Spleen (tissue), 7 donors: ENCODE data around the gene HPSE2.

Source experiments
- POLR2A ChIP-seq, 3 donors: fragments of 450-650 bp; IDR thresholded peaks; one replicate each; pipeline ENCODE4 v1.5.1; 2017; ENCODE audit warnings: antibody characterized with exemption in 3 of 3, mild to moderate bottlenecking in 1 of 3
- POLR2AphosphoS5 ChIP-seq, 3 donors: sonication (generic); formaldehyde crosslinking; IDR thresholded peaks; one replicate each; pipeline ENCODE4 v1.5.1; 2017; ENCODE audit warnings: antibody characterized with exemption in 3 of 3
- TF ChIP-seq, protein P1 (sequence below), 11 experiments: fragments of 200-600 bp in 7 of 11; fragments of 450-650 bp in 4 of 11; sonication (generic) in 4 of 11; IDR thresholded peaks in 8 of 11; conservative IDR thresholded peaks in 3 of 11; 1 replicate in 7 of 11; 2 replicates in 4 of 11; pipeline versions ENCODE4 v1.4.0 to v1.8.0; 2016 to 2021; ENCODE audit warnings: antibody characterized with exemption in 11 of 11, inconsistent platforms in 4 of 11, mild to moderate bottlenecking in 1 of 11
- donor health status: DM: no; HTN: no; CAD: no; lungs with moderate emphysema.
- donor health status: DM: no; HTN: no; CAD: no.
- donor health status: DM: no; HTN: no; CAD: no.

DNA sequence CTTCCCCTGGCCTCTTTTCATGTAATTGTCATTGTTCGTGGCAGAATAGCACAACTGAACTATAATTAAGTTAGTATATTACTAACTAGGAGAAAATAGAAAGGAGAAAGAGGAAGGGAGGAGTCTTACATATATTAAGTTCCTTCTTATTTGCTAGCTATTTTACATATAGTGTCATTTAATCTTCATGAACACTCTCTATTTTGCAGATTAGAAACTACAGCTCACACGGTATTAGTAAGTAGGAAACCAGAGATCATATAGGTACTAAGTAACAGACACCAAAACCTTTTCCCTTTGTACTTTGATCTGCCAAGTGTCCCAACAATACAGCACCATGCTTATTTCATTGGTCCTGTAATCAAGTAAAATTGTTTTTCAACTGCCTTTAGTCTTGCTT, 586.5 kb downstream of the HPSE2 start:
- TF ChIP-seq, protein P1, sequence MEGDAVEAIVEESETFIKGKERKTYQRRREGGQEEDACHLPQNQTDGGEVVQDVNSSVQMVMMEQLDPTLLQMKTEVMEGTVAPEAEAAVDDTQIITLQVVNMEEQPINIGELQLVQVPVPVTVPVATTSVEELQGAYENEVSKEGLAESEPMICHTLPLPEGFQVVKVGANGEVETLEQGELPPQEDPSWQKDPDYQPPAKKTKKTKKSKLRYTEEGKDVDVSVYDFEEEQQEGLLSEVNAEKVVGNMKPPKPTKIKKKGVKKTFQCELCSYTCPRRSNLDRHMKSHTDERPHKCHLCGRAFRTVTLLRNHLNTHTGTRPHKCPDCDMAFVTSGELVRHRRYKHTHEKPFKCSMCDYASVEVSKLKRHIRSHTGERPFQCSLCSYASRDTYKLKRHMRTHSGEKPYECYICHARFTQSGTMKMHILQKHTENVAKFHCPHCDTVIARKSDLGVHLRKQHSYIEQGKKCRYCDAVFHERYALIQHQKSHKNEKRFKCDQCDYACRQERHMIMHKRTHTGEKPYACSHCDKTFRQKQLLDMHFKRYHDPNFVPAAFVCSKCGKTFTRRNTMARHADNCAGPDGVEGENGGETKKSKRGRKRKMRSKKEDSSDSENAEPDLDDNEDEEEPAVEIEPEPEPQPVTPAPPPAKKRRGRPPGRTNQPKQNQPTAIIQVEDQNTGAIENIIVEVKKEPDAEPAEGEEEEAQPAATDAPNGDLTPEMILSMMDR (IDR thresholded peaks at IDR 0.05 in 8 of 11, conservative IDR thresholded peaks at IDR 0.05 in 3 of 11): no peak
- no peak for TF ChIP-seq POLR2A (IDR thresholded peaks at IDR 0.05)
- no peak for TF ChIP-seq POLR2AphosphoS5 (IDR thresholded peaks at IDR 0.05)
